ENCODE data around the gene SLC43A1.

DNA sequence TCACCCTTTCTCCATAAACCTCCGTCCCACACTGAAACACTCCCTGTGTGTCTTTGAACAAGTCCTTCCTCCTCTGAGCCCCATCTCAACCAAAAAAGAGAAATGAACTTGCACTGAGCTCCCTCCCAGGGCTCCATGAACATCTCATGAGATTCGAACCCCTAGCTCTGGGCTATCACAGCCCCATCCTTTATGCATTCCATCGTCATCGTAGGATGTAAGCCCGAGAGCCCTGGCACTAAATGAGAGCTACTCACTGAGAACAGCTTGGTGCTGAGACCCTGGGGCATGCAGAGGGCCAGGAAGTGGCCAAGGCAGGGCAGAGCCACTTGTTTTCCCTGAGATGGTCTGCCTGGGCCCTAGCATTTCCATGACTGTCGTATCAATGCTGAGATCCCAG is 75.7 kb downstream of the SLC43A1 start:
- TF ChIP-seq, protein P1, sequence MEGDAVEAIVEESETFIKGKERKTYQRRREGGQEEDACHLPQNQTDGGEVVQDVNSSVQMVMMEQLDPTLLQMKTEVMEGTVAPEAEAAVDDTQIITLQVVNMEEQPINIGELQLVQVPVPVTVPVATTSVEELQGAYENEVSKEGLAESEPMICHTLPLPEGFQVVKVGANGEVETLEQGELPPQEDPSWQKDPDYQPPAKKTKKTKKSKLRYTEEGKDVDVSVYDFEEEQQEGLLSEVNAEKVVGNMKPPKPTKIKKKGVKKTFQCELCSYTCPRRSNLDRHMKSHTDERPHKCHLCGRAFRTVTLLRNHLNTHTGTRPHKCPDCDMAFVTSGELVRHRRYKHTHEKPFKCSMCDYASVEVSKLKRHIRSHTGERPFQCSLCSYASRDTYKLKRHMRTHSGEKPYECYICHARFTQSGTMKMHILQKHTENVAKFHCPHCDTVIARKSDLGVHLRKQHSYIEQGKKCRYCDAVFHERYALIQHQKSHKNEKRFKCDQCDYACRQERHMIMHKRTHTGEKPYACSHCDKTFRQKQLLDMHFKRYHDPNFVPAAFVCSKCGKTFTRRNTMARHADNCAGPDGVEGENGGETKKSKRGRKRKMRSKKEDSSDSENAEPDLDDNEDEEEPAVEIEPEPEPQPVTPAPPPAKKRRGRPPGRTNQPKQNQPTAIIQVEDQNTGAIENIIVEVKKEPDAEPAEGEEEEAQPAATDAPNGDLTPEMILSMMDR (conservative IDR thresholded peaks at IDR 0.05 in 1 of 2, IDR thresholded peaks at IDR 0.05 in 1 of 2; ENCODE audit: extremely low read depth in 1 of 2, insufficient read depth in 1 of 2, low read depth in 1 of 2, low read length in 2 of 2): no peak
- no peak for TF ChIP-seq EZH2 (IDR thresholded peaks at IDR 0.05; ENCODE audit: borderline replicate concordance, low read length)

All from mammary epithelial cell (primary cell).